ENCODE measurements around the gene LEMD3.

DNA sequence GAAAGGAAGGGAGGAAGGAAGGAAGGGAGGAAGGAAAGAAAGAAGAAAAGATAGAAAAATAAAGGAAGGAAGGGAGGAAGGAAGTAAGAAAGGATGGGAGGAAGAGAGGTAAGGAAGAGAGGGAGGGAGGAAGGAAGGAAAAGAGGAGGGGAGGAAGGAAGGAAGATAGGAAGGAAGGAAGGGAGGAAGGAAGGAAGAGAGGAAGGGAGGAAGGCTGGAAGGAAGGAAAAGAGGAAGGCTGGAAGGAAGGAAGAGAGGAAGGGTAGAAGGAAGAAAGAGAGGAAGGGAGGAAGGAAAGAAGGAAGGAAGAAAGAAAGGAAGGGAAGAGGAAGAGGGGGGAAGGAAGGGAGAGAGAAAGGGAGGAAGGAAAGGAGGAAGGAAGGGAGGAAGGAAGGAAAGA, 35.5 kb upstream of the LEMD3 start:
- TF ChIP-seq, protein P1, sequence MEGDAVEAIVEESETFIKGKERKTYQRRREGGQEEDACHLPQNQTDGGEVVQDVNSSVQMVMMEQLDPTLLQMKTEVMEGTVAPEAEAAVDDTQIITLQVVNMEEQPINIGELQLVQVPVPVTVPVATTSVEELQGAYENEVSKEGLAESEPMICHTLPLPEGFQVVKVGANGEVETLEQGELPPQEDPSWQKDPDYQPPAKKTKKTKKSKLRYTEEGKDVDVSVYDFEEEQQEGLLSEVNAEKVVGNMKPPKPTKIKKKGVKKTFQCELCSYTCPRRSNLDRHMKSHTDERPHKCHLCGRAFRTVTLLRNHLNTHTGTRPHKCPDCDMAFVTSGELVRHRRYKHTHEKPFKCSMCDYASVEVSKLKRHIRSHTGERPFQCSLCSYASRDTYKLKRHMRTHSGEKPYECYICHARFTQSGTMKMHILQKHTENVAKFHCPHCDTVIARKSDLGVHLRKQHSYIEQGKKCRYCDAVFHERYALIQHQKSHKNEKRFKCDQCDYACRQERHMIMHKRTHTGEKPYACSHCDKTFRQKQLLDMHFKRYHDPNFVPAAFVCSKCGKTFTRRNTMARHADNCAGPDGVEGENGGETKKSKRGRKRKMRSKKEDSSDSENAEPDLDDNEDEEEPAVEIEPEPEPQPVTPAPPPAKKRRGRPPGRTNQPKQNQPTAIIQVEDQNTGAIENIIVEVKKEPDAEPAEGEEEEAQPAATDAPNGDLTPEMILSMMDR (IDR thresholded peaks at IDR 0.05; ENCODE audit: low read depth, low read length, poor library complexity, severe bottlenecking), result no peak
- TF ChIP-seq EZH2phosphoT487 (IDR thresholded peaks at IDR 0.05; ENCODE audit: borderline replicate concordance, low read length), result no peak

Measured in DOHH2 (cell line).